ENCODE data around the gene AAR2.

The AAR2 gene

DNA sequence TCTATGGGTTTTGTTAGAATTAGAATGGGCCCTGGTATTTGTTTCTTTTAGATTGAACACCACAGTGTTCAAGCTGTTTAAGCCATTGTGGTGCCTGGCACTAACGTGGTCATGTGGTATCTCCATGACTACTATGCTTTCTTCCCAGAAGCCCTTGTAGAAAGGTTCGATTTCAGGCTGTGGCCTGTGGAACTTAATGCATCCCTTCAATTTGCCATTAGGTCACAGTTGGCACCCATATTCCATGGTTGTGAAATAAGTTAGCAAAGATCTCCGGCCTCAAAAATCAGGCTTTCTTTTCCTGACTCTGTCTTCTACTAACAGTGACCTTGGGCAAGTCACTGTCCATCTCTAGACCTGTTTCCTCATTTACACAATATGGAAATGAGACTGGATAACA is 31.3 kb upstream of the AAR2 start:
- H3K27ac ChIP-seq, result no peak overlapping the region
- no peaks in the 10 kb centered on the region for H3K9me3 ChIP-seq
- H3K27me3 ChIP-seq, result no peaks in the 10 kb centered on the region
- H3K36me3 ChIP-seq, result peaks cover 11 to 91% (median 46%) of the 10 kb centered on the region in 3 donors
- H3K4me1 ChIP-seq, result no peaks in the 10 kb centered on the region
- intact Hi-C loops (cut with DNase I; ENCODE audit: low total_unique reads), result no loop called here
- H3K4me3 ChIP-seq, result no peak overlapping the region
- TF ChIP-seq, protein P1, sequence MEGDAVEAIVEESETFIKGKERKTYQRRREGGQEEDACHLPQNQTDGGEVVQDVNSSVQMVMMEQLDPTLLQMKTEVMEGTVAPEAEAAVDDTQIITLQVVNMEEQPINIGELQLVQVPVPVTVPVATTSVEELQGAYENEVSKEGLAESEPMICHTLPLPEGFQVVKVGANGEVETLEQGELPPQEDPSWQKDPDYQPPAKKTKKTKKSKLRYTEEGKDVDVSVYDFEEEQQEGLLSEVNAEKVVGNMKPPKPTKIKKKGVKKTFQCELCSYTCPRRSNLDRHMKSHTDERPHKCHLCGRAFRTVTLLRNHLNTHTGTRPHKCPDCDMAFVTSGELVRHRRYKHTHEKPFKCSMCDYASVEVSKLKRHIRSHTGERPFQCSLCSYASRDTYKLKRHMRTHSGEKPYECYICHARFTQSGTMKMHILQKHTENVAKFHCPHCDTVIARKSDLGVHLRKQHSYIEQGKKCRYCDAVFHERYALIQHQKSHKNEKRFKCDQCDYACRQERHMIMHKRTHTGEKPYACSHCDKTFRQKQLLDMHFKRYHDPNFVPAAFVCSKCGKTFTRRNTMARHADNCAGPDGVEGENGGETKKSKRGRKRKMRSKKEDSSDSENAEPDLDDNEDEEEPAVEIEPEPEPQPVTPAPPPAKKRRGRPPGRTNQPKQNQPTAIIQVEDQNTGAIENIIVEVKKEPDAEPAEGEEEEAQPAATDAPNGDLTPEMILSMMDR (IDR thresholded peaks at IDR 0.05), result no peak
- DNase-seq, result no peak

DNA sequence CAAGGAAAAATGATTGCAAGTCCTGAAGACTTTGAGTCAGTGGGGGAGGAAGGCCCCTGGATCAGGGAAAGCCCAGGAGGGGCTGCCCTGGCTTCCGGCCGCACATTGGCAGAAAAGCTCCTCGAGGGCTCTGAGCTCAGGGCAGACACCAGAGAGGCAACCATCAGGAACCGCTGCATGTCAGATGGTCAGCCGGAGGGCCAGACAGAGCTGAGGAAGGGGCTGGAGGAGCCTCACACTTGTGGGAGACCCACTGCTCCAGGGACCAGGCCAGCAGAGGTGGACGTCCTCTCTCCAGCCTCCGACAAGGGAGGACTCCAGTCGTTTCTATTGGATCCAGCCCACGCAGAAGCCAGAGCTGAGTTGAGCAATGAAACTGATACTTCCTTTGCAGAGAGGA is 30.2 kb upstream of the AAR2 start:
- Histone ChIP-seq H3K9me3 (no peaks in the 10 kb centered on the region), H3K27me3 (no peaks in the 10 kb centered on the region), H3K27ac (no peak overlapping the region), H3K36me3 (peaks cover 11 to 87% (median 44%) of the 10 kb centered on the region in 3 donors), H3K4me1 (no peaks in the 10 kb centered on the region), H3K4me3 (no peak overlapping the region)
- no peak for DNase-seq
- intact Hi-C loops (cut with DNase I; ENCODE audit: low total_unique reads), result no loop called here
- TF ChIP-seq, protein P1 (IDR thresholded peaks at IDR 0.05), result no peak

DNA sequence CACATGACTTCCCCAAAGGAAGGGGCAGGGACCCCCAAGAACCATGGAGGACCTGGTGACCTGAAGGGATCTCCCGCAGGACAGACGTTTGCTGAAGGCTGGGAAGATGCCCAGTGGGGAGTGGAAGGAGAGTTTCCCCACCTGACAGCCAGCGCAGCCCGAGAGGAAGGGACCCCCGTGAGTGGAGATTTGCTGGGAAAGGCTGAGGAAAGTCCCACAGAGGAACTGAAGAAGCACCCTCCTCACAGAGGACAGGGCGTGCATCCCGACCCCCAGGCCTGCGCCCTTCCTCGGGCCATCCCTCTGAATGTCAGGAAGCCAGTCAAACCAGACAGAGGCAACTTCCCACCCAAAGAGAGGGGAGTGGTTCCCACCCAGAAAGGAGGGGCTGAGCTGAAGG is 29.6 kb upstream of the AAR2 start:
- Histone ChIP-seq H3K27me3 (no peaks in the 10 kb centered on the region), H3K4me1 (no peaks in the 10 kb centered on the region), H3K9me3 (no peaks in the 10 kb centered on the region), H3K27ac (no peak overlapping the region), H3K4me3 (no peak overlapping the region), H3K36me3 (peaks cover 11 to 87% (median 41%) of the 10 kb centered on the region in 3 donors)
- intact Hi-C loops (cut with DNase I; ENCODE audit: low total_unique reads), result no loop called here
- TF ChIP-seq, protein P1 (IDR thresholded peaks at IDR 0.05), result no peak
- DNase-seq, result no peak

DNA sequence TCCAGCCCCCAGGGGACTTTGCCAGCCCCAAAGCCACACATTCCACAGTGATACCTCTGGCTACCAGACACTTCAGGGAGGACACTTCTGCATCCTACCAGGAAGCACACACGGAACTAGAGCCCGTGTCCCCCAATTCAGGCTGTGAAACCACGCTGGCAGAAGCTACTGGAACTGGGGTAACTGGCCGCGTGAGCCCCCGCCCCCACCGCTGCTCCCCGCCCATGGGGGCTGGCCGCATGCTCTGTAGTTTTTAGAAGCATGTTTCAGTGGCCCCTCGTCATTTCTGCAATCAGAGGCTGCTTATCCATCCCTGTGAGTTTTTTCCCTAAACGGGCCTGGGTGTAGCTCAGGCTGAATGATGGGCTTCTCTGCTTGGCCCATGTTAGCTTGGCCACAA is 28.7 kb upstream of the AAR2 start:
- Histone ChIP-seq H3K9me3 (no peaks in the 10 kb centered on the region), H3K36me3 (peaks cover 11 to 90% (median 50%) of the 10 kb centered on the region in 3 donors), H3K4me3 (no peak overlapping the region), H3K27ac (no peak overlapping the region), H3K27me3 (no peaks in the 10 kb centered on the region), H3K4me1 (no peaks in the 10 kb centered on the region)
- TF ChIP-seq, protein P1 (IDR thresholded peaks at IDR 0.05), result no peak
- DNase-seq, result no peak
- intact Hi-C loops (cut with DNase I; ENCODE audit: low total_unique reads), result no loop called here

DNA sequence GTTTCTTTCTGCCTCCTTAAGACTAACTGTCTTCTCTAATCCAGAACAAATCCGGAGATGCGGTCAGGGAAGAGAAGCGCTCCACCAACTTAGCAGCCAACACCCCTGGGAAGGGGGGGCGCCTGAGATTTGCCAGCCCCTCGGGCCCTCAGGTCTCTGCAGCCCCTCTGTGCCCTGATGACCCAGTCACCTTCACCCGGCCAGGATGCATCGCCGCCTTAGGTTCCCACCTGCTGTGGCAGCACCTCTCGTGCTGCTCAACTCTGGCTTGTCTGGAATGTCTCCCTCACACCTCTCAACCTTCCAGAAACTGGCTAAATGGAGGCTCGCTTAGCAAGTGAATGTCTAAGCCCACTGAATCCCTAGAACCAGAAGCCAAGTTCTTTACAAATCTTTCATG is 28.0 kb upstream of the AAR2 start:
- no peak for DNase-seq
- no peak overlapping the region for H3K4me3 ChIP-seq
- H3K36me3 ChIP-seq, result peaks cover 11 to 96% (median 56%) of the 10 kb centered on the region in 3 donors
- H3K27ac ChIP-seq, result no peak overlapping the region
- H3K9me3 ChIP-seq, result no peaks in the 10 kb centered on the region
- no peaks in the 10 kb centered on the region for H3K4me1 ChIP-seq
- intact Hi-C loops (cut with DNase I; ENCODE audit: low total_unique reads), result no loop called here
- no peaks in the 10 kb centered on the region for H3K27me3 ChIP-seq
- TF ChIP-seq, protein P1 (IDR thresholded peaks at IDR 0.05), result no peak

DNA sequence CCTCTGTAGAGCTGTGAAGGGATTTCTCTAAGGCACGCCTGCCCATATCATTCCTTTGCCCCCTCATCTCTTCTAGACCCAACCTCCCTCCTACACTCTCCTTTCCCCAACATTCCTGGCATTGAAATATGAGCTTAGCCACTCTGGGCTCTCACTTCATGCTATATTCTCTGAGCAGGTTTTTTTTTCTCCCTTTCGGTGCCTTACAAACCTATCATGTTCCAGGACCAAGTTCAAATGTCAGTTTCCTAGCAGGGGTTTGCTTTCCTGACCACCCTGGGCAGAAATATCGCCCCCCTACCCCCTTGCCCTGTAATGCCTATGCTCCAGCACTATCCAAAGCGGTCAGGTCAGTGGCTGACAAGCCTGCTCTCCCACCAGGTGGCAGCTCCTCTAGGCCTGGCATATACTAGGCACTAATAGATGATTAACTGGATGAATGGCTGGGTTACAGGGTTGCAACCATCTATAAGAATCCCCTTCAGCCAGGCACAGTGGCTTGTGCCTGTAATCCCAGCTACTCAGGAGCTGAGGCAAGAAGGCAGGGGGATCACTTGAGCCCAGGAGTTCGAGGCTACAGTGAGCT is 25.7 kb upstream of the AAR2 start:
- intact Hi-C loops (cut with DNase I; ENCODE audit: low total_unique reads), result no loop called here
- H3K27ac ChIP-seq, result no peak overlapping the region
- no peak for DNase-seq

More for the DNA sequence above, 25.7 kb upstream of the AAR2 start:
- no peak overlapping the region for H3K4me3 ChIP-seq
- no peaks in the 10 kb centered on the region for H3K9me3 ChIP-seq
- H3K36me3 ChIP-seq, result peaks cover 11 to 96% (median 64%) of the 10 kb centered on the region in 3 donors
- no peaks in the 10 kb centered on the region for H3K27me3 ChIP-seq
- no peaks in the 10 kb centered on the region for H3K4me1 ChIP-seq
- TF ChIP-seq, protein P1 (IDR thresholded peaks at IDR 0.05), result no peak
